Smooth muscle cell of the coronary artery (primary cell): ENCODE data around the gene SNRPB. TPM values are rescaled to one million over a fixed set of nuclear protein-coding genes. Genes with fewer than 3 reads are reported as not detected.

Experiments used
- total RNA-seq: library from RNA; depleted of rRNA; stranded (reverse); fragments of >200 nt; gene quantifications from 2 replicates; pipeline ENCODE4 v1.2.3, GENCODE V29; 2014; ENCODE audit warnings: low replicate concordance

Gene SNRPB
- 50.1 and 142 TPM in 2 replicates for total RNA-seq

GRCh38 chr20:2470423-2471193 lies at the start of gene SNRPB:
SNRPB (minus strand) TSS chr20:2470789; CDS start chr20:2470690, 99 bp downstream.

GRCh38 chr20:2508631-2509467 lies 38.3 kb upstream of the SNRPB start, which contains the start of gene ZNF343:
ZNF343 (minus strand) TSS chr20:2508915; CDS start chr20:2493895, 15,020 bp downstream.

Other genes starting within 250 kb of the SNRPB start
- gene TGM3, start 174.8 kb downstream of the SNRPB start, total RNA-seq, result not detected in 2 replicates
- not detected in 2 replicates for gene TGM6, start 89.9 kb downstream of the SNRPB start, total RNA-seq
- gene ZNF343, start 38.1 kb upstream of the SNRPB start, total RNA-seq, result 12.0 and 12.8 TPM in 2 replicates
- gene TMC2, start 65.8 kb upstream of the SNRPB start, total RNA-seq, result 0.23 TPM in 1 of 2 replicates, not detected in the other
- 145 and 157 TPM in 2 replicates for gene NOP56, start 181.8 kb upstream of the SNRPB start, total RNA-seq
- gene IDH3B, start 193.4 kb upstream of the SNRPB start, total RNA-seq, result 97.0 and 141 TPM in 2 replicates
- gene EBF4, start 222.0 kb upstream of the SNRPB start, total RNA-seq, result 0.59 and 0.75 TPM in 2 replicates